ENCODE results near the gene BOC.

- TF ChIP-seq EP300 (IDR thresholded peaks at IDR 0.05; ENCODE audit: borderline replicate concordance), result no peak
- no peak for TF ChIP-seq MAX (IDR thresholded peaks at IDR 0.05)
- no peak for TF ChIP-seq REST (IDR thresholded peaks at IDR 0.05; ENCODE audit: low read depth)
- no peak for TF ChIP-seq USF1 (IDR thresholded peaks at IDR 0.05)
- TF ChIP-seq TAF1 (IDR thresholded peaks at IDR 0.05; ENCODE audit: low read depth), result no peak
- TF ChIP-seq CREB1 (IDR thresholded peaks at IDR 0.05; ENCODE audit: low read depth), result no peak
- no peak for TF ChIP-seq EGR1 (IDR thresholded peaks at IDR 0.05)
- no peak for TF ChIP-seq CEBPB (IDR thresholded peaks at IDR 0.05)
- TF ChIP-seq RAD21 (IDR thresholded peaks at IDR 0.05; ENCODE audit: low read depth), result no peak
- no peak for TF ChIP-seq TEAD4 (IDR thresholded peaks at IDR 0.05)
- no peak for TF ChIP-seq FOXM1 (IDR thresholded peaks at IDR 0.05; ENCODE audit: borderline replicate concordance, low read depth)
Observed at GRCh38 chr3:113314923-113315322, 103.6 kb downstream of the BOC start.
